GM23338 (cell line): ENCODE data around the gene BAG5. TPM values are rescaled to one million over a fixed set of nuclear protein-coding genes. Genes with fewer than 3 reads are reported as not detected.

Experiments used
- ATAC-seq: fragments of 200-7000 bp; cut with Tn5 transposase; 3 replicates; pipeline ENCODE4 v1.9.1; 2020
- DNase-seq: peaks from one replicate; pipeline ENCODE4 v3.0.0-alpha.2; 2015; ENCODE audit warnings: low spot score
- H2AFZ ChIP-seq: fragments of 200-600 bp; sonication (generic); 2 replicates; pipeline ENCODE4 v1.8.0; 2016; ENCODE audit warnings: antibody characterized with exemption, mild to moderate bottlenecking, moderate library complexity
- H3F3A ChIP-seq: fragments of 200-600 bp; sonication (generic); replicated peaks from 2 replicates; pipeline ENCODE4 v1.8.0; 2017; ENCODE audit warnings: antibody characterized with exemption, mixed run types, low read depth
- H3K27ac ChIP-seq: fragments of 200-600 bp; sonication (generic); 2 replicates; pipeline ENCODE4 v1.6.1; 2016; ENCODE audit warnings: low read depth
- H3K27me3 ChIP-seq: fragments of 200-600 bp; sonication (generic); 2 replicates; pipeline ENCODE4 v1.8.0; 2016; ENCODE audit warnings: mild to moderate bottlenecking, mixed run types, moderate library complexity; ENCODE audit not compliant: insufficient read depth
- H3K36me3 ChIP-seq: fragments of 200-600 bp; sonication (generic); 2 replicates; pipeline ENCODE4 v1.8.0; 2016; ENCODE audit warnings: mild to moderate bottlenecking; ENCODE audit not compliant: insufficient read depth
- H3K4me1 ChIP-seq: fragments of 200-600 bp; sonication (generic); 2 replicates; pipeline ENCODE4 v1.8.0; 2016; ENCODE audit warnings: mild to moderate bottlenecking, moderate library complexity; ENCODE audit not compliant: insufficient read depth
- H3K4me2 ChIP-seq: fragments of 200-600 bp; sonication (generic); 2 replicates; pipeline ENCODE4 v1.7.1; 2017; ENCODE audit warnings: mixed run types
- H3K4me3 ChIP-seq: fragments of 200-600 bp; sonication (generic); 2 replicates; pipeline ENCODE4 v1.6.1; 2016; ENCODE audit warnings: mixed run types
- H3K79me2 ChIP-seq: fragments of 200-600 bp; sonication (generic); replicated peaks from 2 replicates; pipeline ENCODE4 v1.8.0; 2017; ENCODE audit warnings: mild to moderate bottlenecking; ENCODE audit not compliant: insufficient read depth
- H3K9me2 ChIP-seq: fragments of 200-600 bp; sonication (generic); 2 replicates; pipeline ENCODE4 v1.8.0; 2017; ENCODE audit not compliant: insufficient read depth
- H4K20me1 ChIP-seq: fragments of 200-600 bp; sonication (generic); replicated peaks from 2 replicates; pipeline ENCODE4 v1.8.0; 2017; ENCODE audit warnings: mild to moderate bottlenecking; ENCODE audit not compliant: insufficient read depth
- H3K27ac Mint-ChIP-seq: 2 replicates; pipeline ENCODE4 v1.8.0; 2020; ENCODE audit warnings: inconsistent platforms, mild to moderate bottlenecking, moderate library complexity, mixed read lengths
- H3K27me3 Mint-ChIP-seq: 3 replicates; pipeline ENCODE4 v1.8.0; 2022; ENCODE audit warnings: low read depth, mild to moderate bottlenecking, moderate library complexity, mixed read lengths, inconsistent platforms; ENCODE audit not compliant: insufficient read depth, poor library complexity
- H3K36me3 Mint-ChIP-seq: 3 replicates; pipeline ENCODE4 v1.8.0; 2021; ENCODE audit warnings: low read depth, mild to moderate bottlenecking, inconsistent platforms, moderate library complexity, mixed read lengths
- H3K4me1 Mint-ChIP-seq: 3 replicates; pipeline ENCODE4 v1.8.0; 2020; ENCODE audit warnings: mild to moderate bottlenecking, inconsistent platforms, mixed read lengths
- H3K4me3 Mint-ChIP-seq: 3 replicates; pipeline ENCODE4 v1.8.0; 2021; ENCODE audit warnings: moderate library complexity, mild to moderate bottlenecking, inconsistent platforms, mixed read lengths
- H3K9me3 Mint-ChIP-seq: 3 replicates; pipeline ENCODE4 v1.8.0; 2020; ENCODE audit warnings: moderate library complexity, mild to moderate bottlenecking, inconsistent platforms, mixed read lengths
- CREB1 ChIP-seq: fragments of 250-450 bp; sonication (Bioruptor Pico); IDR thresholded peaks from 2 replicates; pipeline ENCODE4 v1.5.0; 2020; ENCODE audit warnings: low read depth, mild to moderate bottlenecking, moderate library complexity
- EZH2 ChIP-seq: fragments of 200-600 bp; sonication (generic); IDR thresholded peaks from one replicate; pipeline ENCODE4 v1.8.0; 2017; ENCODE audit warnings: antibody characterized with exemption, mild to moderate bottlenecking, low read depth; ENCODE audit not compliant: unreplicated experiment
- EZH2phosphoT487 ChIP-seq: fragments of 200-600 bp; sonication (generic); IDR thresholded peaks from one replicate; pipeline ENCODE4 v1.8.1; 2018; ENCODE audit warnings: antibody characterized with exemption; ENCODE audit not compliant: unreplicated experiment
- JUNB ChIP-seq: IDR thresholded peaks from one replicate; pipeline ENCODE4 v1.6.1; 2016; ENCODE audit warnings: antibody characterized with exemption; ENCODE audit not compliant: unreplicated experiment
- NANOG ChIP-seq: IDR thresholded peaks from 2 replicates; pipeline ENCODE4 v1.6.1; 2016; ENCODE audit warnings: antibody characterized with exemption, borderline replicate concordance
- POLR2AphosphoS5 ChIP-seq: IDR thresholded peaks from 2 replicates; pipeline ENCODE4 v1.6.1; 2016; ENCODE audit warnings: antibody characterized with exemption, low read depth
- STAT1 ChIP-seq: IDR thresholded peaks from one replicate; pipeline ENCODE4 v1.6.1; 2016; ENCODE audit warnings: antibody characterized with exemption; ENCODE audit not compliant: unreplicated experiment
- ZNF114 ChIP-seq: fragments of 250-450 bp; sonication (Bioruptor Pico); IDR thresholded peaks from 2 replicates; pipeline ENCODE4 v1.5.0; 2020; ENCODE audit warnings: mild to moderate bottlenecking, moderate library complexity
- ZNF331 ChIP-seq: fragments of 250-450 bp; sonication (Bioruptor Pico); IDR thresholded peaks from 2 replicates; pipeline ENCODE4 v1.5.0; 2020; ENCODE audit warnings: low read depth, mild to moderate bottlenecking, moderate library complexity
- polyA plus RNA-seq: library from polyadenylated mRNA; unstranded; fragments of >200 nt; fragmentation: Nextera tagmentation; extraction: Ambion mirVana; gene quantifications from 2 replicates; pipeline ENCODE4 v1.2.1, GENCODE V29; 2016
- total RNA-seq: library from RNA; depleted of rRNA; stranded (reverse); fragments of >200 nt; shearing (Covaris generic); gene quantifications from 2 replicates; pipeline ENCODE4 v1.2.3, GENCODE V29; 2014
- TF ChIP-seq, protein P1 (sequence below): IDR thresholded peaks from 2 replicates; pipeline ENCODE4 v1.6.1; 2016; ENCODE audit warnings: antibody characterized with exemption
- TF ChIP-seq, protein P2 (sequence below), 2 experiments: fragments of 200-600 bp in 1 of 2; sonication (generic) in 1 of 2; conservative IDR thresholded peaks; 2 replicates each; pipeline versions ENCODE4 v1.5.1 to v1.6.1; 2016 to 2017; ENCODE audit warnings: antibody characterized with exemption in 2 of 2, low read depth in 2 of 2, mild to moderate bottlenecking in 2 of 2, moderate library complexity in 1 of 2
- TF ChIP-seq, protein P3 (sequence below): IDR thresholded peaks from one replicate; pipeline ENCODE4 v1.6.1; 2018; ENCODE audit warnings: antibody characterized with exemption; ENCODE audit not compliant: unreplicated experiment
- TF ChIP-seq, protein P4 (sequence below): fragments of 250-450 bp; sonication (Bioruptor Pico); IDR thresholded peaks from 2 replicates; pipeline ENCODE4 v1.5.0; 2020; ENCODE audit warnings: mild to moderate bottlenecking, moderate library complexity

The BAG5 gene
- total and polyA plus RNA-seq, 2 experiments from 2014 or later, result 21.1 to 29.2 TPM

DNA sequence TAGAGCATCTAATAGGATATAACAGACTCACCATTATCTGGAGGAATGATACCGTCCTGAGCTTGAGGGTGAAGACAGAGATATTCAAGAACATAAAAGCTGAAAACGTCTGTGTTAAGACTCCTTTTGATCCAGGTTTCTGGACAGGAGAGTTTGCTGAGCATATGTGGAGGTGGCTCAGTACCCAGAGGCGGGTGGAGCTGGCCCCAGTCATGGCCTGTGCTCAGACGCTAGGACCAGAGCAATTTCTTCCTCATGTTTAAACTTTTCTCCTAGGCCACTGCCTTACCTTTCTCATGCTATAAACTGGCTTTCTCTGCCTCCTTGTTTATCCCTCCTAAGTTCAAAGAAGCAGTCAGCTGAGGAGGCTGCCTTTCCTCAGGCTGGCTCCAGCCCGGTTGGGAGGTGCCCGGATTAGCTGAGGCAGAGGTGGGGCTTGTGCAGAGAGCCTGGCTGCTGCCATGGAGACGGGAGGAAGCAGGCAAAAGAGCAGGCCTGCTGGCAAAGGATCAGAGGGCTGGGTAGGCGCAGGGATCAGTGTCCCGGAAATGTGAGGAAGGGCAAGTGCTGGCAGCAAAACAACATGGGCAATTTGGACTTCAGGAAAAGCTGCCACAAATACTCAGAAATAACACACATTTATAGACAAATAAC is 14.0 kb upstream of the BAG5 start:
- no peak overlapping the region for H3K4me3 ChIP-seq
- peaks cover 4% of the 10 kb centered on the region; the same call in 1 of the 2 replicates for H3F3A ChIP-seq
- H3K79me2 ChIP-seq, result 0 out of 2 replicates have a peak, but pooled peaks cover 12% of the 10 kb centered on the region
- Mint-ChIP-seq H3K36me3 (peaks cover 29% of the 10 kb centered on the region), H3K4me1 (no peaks in the 10 kb centered on the region), H3K4me3 (no peak overlapping the region), H3K27ac (no peak overlapping the region), H3K9me3 (no peaks in the 10 kb centered on the region), H3K27me3 (no peaks in the 10 kb centered on the region)
- H3K27me3 ChIP-seq, result no peaks in the 10 kb centered on the region
- H3K4me2 ChIP-seq, result no peak overlapping the region
- DNase-seq (peak; percentile 53), ATAC-seq (peak; percentile 92)
- no peak overlapping the region for H3K27ac ChIP-seq
- no peaks in the 10 kb centered on the region for H3K9me2 ChIP-seq
- no peak overlapping the region for H2AFZ ChIP-seq
- TF ChIP-seq CREB1 (CRISPR knock-in tag) (no peak), POLR2AphosphoS5 (no peak), ZNF331 (CRISPR knock-in tag) (no peak), EZH2 (no peak), JUNB (no peak), EZH2phosphoT487 (no peak), ZNF114 (CRISPR knock-in tag) (no peak), STAT1 (no peak), NANOG (no peak)
- TF ChIP-seq, protein P1, sequence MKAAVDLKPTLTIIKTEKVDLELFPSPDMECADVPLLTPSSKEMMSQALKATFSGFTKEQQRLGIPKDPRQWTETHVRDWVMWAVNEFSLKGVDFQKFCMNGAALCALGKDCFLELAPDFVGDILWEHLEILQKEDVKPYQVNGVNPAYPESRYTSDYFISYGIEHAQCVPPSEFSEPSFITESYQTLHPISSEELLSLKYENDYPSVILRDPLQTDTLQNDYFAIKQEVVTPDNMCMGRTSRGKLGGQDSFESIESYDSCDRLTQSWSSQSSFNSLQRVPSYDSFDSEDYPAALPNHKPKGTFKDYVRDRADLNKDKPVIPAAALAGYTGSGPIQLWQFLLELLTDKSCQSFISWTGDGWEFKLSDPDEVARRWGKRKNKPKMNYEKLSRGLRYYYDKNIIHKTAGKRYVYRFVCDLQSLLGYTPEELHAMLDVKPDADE, result no peak
- TF ChIP-seq, protein P2, sequence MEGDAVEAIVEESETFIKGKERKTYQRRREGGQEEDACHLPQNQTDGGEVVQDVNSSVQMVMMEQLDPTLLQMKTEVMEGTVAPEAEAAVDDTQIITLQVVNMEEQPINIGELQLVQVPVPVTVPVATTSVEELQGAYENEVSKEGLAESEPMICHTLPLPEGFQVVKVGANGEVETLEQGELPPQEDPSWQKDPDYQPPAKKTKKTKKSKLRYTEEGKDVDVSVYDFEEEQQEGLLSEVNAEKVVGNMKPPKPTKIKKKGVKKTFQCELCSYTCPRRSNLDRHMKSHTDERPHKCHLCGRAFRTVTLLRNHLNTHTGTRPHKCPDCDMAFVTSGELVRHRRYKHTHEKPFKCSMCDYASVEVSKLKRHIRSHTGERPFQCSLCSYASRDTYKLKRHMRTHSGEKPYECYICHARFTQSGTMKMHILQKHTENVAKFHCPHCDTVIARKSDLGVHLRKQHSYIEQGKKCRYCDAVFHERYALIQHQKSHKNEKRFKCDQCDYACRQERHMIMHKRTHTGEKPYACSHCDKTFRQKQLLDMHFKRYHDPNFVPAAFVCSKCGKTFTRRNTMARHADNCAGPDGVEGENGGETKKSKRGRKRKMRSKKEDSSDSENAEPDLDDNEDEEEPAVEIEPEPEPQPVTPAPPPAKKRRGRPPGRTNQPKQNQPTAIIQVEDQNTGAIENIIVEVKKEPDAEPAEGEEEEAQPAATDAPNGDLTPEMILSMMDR (conservative IDR thresholded peaks at IDR 0.05; ENCODE audit: low read depth in 2 of 2), result no peak
- TF ChIP-seq, protein P3, sequence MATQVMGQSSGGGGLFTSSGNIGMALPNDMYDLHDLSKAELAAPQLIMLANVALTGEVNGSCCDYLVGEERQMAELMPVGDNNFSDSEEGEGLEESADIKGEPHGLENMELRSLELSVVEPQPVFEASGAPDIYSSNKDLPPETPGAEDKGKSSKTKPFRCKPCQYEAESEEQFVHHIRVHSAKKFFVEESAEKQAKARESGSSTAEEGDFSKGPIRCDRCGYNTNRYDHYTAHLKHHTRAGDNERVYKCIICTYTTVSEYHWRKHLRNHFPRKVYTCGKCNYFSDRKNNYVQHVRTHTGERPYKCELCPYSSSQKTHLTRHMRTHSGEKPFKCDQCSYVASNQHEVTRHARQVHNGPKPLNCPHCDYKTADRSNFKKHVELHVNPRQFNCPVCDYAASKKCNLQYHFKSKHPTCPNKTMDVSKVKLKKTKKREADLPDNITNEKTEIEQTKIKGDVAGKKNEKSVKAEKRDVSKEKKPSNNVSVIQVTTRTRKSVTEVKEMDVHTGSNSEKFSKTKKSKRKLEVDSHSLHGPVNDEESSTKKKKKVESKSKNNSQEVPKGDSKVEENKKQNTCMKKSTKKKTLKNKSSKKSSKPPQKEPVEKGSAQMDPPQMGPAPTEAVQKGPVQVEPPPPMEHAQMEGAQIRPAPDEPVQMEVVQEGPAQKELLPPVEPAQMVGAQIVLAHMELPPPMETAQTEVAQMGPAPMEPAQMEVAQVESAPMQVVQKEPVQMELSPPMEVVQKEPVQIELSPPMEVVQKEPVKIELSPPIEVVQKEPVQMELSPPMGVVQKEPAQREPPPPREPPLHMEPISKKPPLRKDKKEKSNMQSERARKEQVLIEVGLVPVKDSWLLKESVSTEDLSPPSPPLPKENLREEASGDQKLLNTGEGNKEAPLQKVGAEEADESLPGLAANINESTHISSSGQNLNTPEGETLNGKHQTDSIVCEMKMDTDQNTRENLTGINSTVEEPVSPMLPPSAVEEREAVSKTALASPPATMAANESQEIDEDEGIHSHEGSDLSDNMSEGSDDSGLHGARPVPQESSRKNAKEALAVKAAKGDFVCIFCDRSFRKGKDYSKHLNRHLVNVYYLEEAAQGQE, result no peak
- TF ChIP-seq, protein P4, sequence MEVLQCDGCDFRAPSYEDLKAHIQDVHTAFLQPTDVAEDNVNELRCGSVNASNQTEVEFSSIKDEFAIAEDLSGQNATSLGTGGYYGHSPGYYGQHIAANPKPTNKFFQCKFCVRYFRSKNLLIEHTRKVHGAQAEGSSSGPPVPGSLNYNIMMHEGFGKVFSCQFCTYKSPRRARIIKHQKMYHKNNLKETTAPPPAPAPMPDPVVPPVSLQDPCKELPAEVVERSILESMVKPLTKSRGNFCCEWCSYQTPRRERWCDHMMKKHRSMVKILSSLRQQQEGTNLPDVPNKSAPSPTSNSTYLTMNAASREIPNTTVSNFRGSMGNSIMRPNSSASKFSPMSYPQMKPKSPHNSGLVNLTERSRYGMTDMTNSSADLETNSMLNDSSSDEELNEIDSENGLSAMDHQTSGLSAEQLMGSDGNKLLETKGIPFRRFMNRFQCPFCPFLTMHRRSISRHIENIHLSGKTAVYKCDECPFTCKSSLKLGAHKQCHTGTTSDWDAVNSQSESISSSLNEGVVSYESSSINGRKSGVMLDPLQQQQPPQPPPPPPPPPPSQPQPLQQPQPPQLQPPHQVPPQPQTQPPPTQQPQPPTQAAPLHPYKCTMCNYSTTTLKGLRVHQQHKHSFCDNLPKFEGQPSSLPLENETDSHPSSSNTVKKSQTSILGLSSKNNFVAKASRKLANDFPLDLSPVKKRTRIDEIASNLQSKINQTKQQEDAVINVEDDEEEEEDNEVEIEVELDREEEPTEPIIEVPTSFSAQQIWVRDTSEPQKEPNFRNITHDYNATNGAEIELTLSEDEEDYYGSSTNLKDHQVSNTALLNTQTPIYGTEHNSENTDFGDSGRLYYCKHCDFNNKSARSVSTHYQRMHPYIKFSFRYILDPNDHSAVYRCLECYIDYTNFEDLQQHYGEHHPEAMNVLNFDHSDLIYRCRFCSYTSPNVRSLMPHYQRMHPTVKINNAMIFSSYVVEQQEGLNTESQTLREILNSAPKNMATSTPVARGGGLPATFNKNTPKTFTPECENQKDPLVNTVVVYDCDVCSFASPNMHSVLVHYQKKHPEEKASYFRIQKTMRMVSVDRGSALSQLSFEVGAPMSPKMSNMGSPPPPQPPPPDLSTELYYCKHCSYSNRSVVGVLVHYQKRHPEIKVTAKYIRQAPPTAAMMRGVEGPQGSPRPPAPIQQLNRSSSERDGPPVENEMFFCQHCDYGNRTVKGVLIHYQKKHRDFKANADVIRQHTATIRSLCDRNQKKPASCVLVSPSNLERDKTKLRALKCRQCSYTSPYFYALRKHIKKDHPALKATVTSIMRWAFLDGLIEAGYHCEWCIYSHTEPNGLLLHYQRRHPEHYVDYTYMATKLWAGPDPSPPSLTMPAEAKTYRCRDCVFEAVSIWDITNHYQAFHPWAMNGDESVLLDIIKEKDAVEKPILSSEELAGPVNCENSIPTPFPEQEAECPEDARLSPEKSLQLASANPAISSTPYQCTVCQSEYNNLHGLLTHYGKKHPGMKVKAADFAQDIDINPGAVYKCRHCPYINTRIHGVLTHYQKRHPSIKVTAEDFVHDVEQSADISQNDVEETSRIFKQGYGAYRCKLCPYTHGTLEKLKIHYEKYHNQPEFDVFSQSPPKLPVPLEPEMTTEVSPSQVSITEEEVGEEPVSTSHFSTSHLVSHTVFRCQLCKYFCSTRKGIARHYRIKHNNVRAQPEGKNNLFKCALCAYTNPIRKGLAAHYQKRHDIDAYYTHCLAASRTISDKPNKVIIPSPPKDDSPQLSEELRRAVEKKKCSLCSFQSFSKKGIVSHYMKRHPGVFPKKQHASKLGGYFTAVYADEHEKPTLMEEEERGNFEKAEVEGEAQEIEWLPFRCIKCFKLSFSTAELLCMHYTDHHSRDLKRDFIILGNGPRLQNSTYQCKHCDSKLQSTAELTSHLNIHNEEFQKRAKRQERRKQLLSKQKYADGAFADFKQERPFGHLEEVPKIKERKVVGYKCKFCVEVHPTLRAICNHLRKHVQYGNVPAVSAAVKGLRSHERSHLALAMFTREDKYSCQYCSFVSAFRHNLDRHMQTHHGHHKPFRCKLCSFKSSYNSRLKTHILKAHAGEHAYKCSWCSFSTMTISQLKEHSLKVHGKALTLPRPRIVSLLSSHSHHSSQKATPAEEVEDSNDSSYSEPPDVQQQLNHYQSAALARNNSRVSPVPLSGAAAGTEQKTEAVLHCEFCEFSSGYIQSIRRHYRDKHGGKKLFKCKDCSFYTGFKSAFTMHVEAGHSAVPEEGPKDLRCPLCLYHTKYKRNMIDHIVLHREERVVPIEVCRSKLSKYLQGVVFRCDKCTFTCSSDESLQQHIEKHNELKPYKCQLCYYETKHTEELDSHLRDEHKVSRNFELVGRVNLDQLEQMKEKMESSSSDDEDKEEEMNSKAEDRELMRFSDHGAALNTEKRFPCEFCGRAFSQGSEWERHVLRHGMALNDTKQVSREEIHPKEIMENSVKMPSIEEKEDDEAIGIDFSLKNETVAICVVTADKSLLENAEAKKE, result no peak
- peaks cover 3% of the 10 kb centered on the region; the same call in 1 of the 2 replicates for H4K20me1 ChIP-seq
- peaks cover 3% of the 10 kb centered on the region for H3K36me3 ChIP-seq
- no peaks in the 10 kb centered on the region for H3K4me1 ChIP-seq
